K562 (cell line): ENCODE results near the gene EFNA5. TPM values are rescaled to one million over a fixed set of nuclear protein-coding genes. Genes with fewer than 3 reads are reported as not detected.

Experiments used
- RBM15 ChIP-seq: fragments of 200-400 bp; formaldehyde crosslinking; IDR thresholded peaks from 2 replicates; pipeline ENCODE4 v1.6.1; 2018; ENCODE audit warnings: mild to moderate bottlenecking, low read length, moderate library complexity; ENCODE audit not compliant: insufficient read depth
- ZNF318 ChIP-seq, 2 experiments: fragments of 450-650 bp; IDR thresholded peaks; 2 replicates each; pipeline ENCODE4 v1.6.1; 2016; ENCODE audit warnings: mild to moderate bottlenecking in 2 of 2, borderline replicate concordance in 1 of 2, low read depth in 1 of 2, moderate library complexity in 1 of 2
- polyA plus RNA-seq, 8 experiments: library from polyadenylated mRNA; depleted of rRNA in 4 of 8; stranded (reverse) in 5 of 8; unstranded in 3 of 8; fragments of >200 nt; fragmentation: Nextera tagmentation in 2 of 8; fragmentation: Illumina TruSeq in 1 of 8; extraction: Ambion mirVana in 2 of 8; extraction: Trizol in 1 of 8; gene quantifications; 2 replicates each; pipeline versions ENCODE4 v1.2.1 to v1.2.3, GENCODE V29; 2011 to 2014; ENCODE audit warnings: inconsistent platforms in 1 of 8, missing spikeins in 1 of 8
- total RNA-seq, 7 experiments: library from RNA; depleted of rRNA in 6 of 7; stranded (reverse); fragments of >200 nt in 6 of 7; fragmentation: Illumina TruSeq in 2 of 7; extraction: Trizol in 2 of 7; gene quantifications; 2 replicates each; pipeline versions ENCODE4 v1.2.1 to v1.2.3, GENCODE V29; 2011 to 2021; ENCODE audit warnings: low replicate concordance in 1 of 7

Gene EFNA5
- total and polyA plus RNA-seq, 9 of the 15 experiments (the other 6 are each of a cell fraction or from before 2014, with no cell fraction given), result 0.20 TPM; not detected in 8

GRCh38 chr5:107541400-107541799, 129.3 kb downstream of the EFNA5 start (continued):
- TF ChIP-seq ZNF318 (IDR thresholded peaks at IDR 0.05; ENCODE audit: borderline replicate concordance in 1 of 2, low read depth in 1 of 2), result no peak
- no peak for TF ChIP-seq RBM15
